Measurements from ENCODE around the gene GLS. TPM values are rescaled to one million over a fixed set of nuclear protein-coding genes. Genes with fewer than 3 reads are reported as not detected.

The GLS gene
- total and polyA plus RNA-seq, 2 of the 13 experiments (the other 11 are each of a cell fraction or from before 2014, with no cell fraction given): 78.6 to 183 TPM

DNA sequence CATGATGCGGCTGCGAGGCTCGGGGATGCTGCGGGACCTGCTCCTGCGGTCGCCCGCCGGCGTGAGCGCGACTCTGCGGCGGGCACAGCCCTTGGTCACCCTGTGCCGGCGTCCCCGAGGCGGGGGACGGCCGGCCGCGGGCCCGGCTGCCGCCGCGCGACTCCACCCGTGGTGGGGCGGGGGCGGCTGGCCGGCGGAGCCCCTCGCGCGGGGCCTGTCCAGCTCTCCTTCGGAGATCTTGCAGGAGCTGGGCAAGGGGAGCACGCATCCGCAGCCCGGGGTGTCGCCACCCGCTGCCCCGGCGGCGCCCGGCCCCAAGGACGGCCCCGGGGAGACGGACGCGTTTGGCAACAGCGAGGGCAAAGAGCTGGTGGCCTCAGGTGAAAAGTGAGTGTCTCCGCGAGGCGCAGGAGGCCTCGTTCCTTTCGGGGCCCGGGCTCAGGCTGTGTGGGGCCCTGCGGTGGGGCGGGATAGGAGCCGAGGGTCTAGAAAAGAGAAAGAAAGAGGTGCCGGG lies 520 bp downstream of the GLS start (continued):
- TF ChIP-seq HBP1 (CRISPR knock-in tag; IDR thresholded peaks at IDR 0.05; ENCODE audit: low read depth): 0 out of 2 replicates have a peak, but pooled peaks have one; percentile 14
- TF ChIP-seq, protein P1, sequence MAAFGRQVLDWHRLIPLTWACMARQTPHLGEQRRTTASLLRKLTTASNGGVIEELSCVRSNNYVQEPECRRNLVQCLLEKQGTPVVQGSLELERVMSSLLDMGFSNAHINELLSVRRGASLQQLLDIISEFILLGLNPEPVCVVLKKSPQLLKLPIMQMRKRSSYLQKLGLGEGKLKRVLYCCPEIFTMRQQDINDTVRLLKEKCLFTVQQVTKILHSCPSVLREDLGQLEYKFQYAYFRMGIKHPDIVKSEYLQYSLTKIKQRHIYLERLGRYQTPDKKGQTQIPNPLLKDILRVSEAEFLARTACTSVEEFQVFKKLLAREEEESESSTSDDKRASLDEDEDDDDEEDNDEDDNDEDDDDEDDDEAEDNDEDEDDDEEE (CRISPR knock-in tag; IDR thresholded peaks at IDR 0.05): peak; percentile 11; the same call in 1 of the 2 replicates
- no peak for TF ChIP-seq HHEX (CRISPR knock-in tag; IDR thresholded peaks at IDR 0.05)
- 0 out of 2 replicates have a peak, but pooled peaks have one; percentile 3 for TF ChIP-seq SMAD1 (CRISPR knock-in tag; IDR thresholded peaks at IDR 0.05; ENCODE audit: borderline replicate concordance, low read depth)
- peak; percentile 24; the same call in 1 of the 2 replicates for TF ChIP-seq KDM5B (CRISPR knock-in tag; IDR thresholded peaks at IDR 0.05; ENCODE audit: borderline replicate concordance)
- TF ChIP-seq SRF (IDR thresholded peaks at IDR 0.05; ENCODE audit: low read depth, low read length): no peak
- TF ChIP-seq, protein P2, sequence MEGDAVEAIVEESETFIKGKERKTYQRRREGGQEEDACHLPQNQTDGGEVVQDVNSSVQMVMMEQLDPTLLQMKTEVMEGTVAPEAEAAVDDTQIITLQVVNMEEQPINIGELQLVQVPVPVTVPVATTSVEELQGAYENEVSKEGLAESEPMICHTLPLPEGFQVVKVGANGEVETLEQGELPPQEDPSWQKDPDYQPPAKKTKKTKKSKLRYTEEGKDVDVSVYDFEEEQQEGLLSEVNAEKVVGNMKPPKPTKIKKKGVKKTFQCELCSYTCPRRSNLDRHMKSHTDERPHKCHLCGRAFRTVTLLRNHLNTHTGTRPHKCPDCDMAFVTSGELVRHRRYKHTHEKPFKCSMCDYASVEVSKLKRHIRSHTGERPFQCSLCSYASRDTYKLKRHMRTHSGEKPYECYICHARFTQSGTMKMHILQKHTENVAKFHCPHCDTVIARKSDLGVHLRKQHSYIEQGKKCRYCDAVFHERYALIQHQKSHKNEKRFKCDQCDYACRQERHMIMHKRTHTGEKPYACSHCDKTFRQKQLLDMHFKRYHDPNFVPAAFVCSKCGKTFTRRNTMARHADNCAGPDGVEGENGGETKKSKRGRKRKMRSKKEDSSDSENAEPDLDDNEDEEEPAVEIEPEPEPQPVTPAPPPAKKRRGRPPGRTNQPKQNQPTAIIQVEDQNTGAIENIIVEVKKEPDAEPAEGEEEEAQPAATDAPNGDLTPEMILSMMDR (CRISPR knock-in tag; IDR thresholded peaks at IDR 0.05): no peak
- TF ChIP-seq MAZ (IDR thresholded peaks at IDR 0.05; ENCODE audit: borderline replicate concordance, low read depth, low read length): no peak
- TF ChIP-seq MAZ (CRISPR knock-in tag; IDR thresholded peaks at IDR 0.05; ENCODE audit: low read depth): no peak; the same call in 1 of the 2 replicates
- TF ChIP-seq AGO2 (optimal IDR thresholded peaks at IDR 0.05; ENCODE audit: low read depth, low read length): peak; percentile 80
- 0 out of 2 replicates have a peak, but pooled peaks have one; percentile 40 for TF ChIP-seq ZNF567 (CRISPR knock-in tag; IDR thresholded peaks at IDR 0.05; ENCODE audit: borderline replicate concordance)
- 0 out of 2 replicates have a peak, but pooled peaks have one; percentile 17 for TF ChIP-seq ZBTB20 (CRISPR knock-in tag; IDR thresholded peaks at IDR 0.05; ENCODE audit: borderline replicate concordance, low read depth)
- TF ChIP-seq ZNF234 (CRISPR knock-in tag; conservative IDR thresholded peaks at IDR 0.05): 0 out of 2 replicates have a peak, but pooled peaks have one; percentile 27
- TF ChIP-seq RBFOX2 (IDR thresholded peaks at IDR 0.05; ENCODE audit: low read depth, low read length): peak; percentile 69
- peak; percentile 82; the same call in 1 of the 2 replicates for TF ChIP-seq ZFY (CRISPR knock-in tag; IDR thresholded peaks at IDR 0.05)
- TF ChIP-seq ZSCAN12 (CRISPR knock-in tag; IDR thresholded peaks at IDR 0.05): 0 out of 2 replicates have a peak, but pooled peaks have one; percentile 60
- TF ChIP-seq ZNF510 (CRISPR knock-in tag; IDR thresholded peaks at IDR 0.05; ENCODE audit: low read depth): peak; percentile 28; the same call in 1 of the 2 replicates
- no peak for TF ChIP-seq POLR2AphosphoS2 (IDR thresholded peaks at IDR 0.05; ENCODE audit: low read depth, low read length)
- peak; percentile 9; the same call in 1 of the 2 replicates for TF ChIP-seq BRCA1 (CRISPR knock-in tag; IDR thresholded peaks at IDR 0.05)
- TF ChIP-seq NCOA5 (CRISPR knock-in tag; IDR thresholded peaks at IDR 0.05): no peak
- TF ChIP-seq ZNF572 (CRISPR knock-in tag; IDR thresholded peaks at IDR 0.05): 0 out of 2 replicates have a peak, but pooled peaks have one; percentile 35
- no peak for TF ChIP-seq SNAPC2 (CRISPR knock-in tag; IDR thresholded peaks at IDR 0.05)
- peak; percentile 64 for TF ChIP-seq ASH2L (IDR thresholded peaks at IDR 0.05; ENCODE audit: insufficient read length, low read depth, low read length)
- TF ChIP-seq HNF1B (CRISPR knock-in tag; IDR thresholded peaks at IDR 0.05): 0 out of 2 replicates have a peak, but pooled peaks have one; percentile 9
- peak; percentile 50; the same call in 1 of the 2 replicates for TF ChIP-seq MAFG (CRISPR knock-in tag; IDR thresholded peaks at IDR 0.05)

Measured in HepG2 (cell line).